GM18498 (cell line): ENCODE measurements around the gene FGF12.

Experiments
- ATAC-seq: cut with Tn5 transposase; IDR thresholded peaks from one replicate; pipeline ENCODE4 v1.9.1; 2021; ENCODE audit warnings: mild to moderate bottlenecking, moderate library complexity; ENCODE audit not compliant: unreplicated experiment

The FGF12 gene

GRCh38 chr3:192514081-192514753, 213.1 kb downstream of the FGF12 start:
- no peak for ATAC-seq

GRCh38 chr3:192505731-192506130, 221.6 kb downstream of the FGF12 start:
- no peak for ATAC-seq

- ATAC-seq: no peak
Observed at GRCh38 chr3:192501401-192501800, 225.9 kb downstream of the FGF12 start.

- ATAC-seq: no peak
Observed at GRCh38 chr3:192496905-192497587, 230.3 kb downstream of the FGF12 start.

GRCh38 chr3:192494174-192494573, 233.2 kb downstream of the FGF12 start:
- peak; percentile 77 for ATAC-seq

- ATAC-seq: no peak
Observed at GRCh38 chr3:192490720-192491119, 236.6 kb downstream of the FGF12 start.

GRCh38 chr3:192489579-192489978, 237.8 kb downstream of the FGF12 start:
- ATAC-seq: no peak

GRCh38 chr3:192487033-192487432, 240.3 kb downstream of the FGF12 start:
- ATAC-seq: no peak

GRCh38 chr3:192482809-192483208, 244.5 kb downstream of the FGF12 start:
- no peak for ATAC-seq

- no peak for ATAC-seq
Observed at GRCh38 chr3:192482391-192482790, 244.9 kb downstream of the FGF12 start.

- ATAC-seq: no peak
Observed at GRCh38 chr3:192481638-192482037, 245.7 kb downstream of the FGF12 start.

- peak; percentile 96 for ATAC-seq
Observed at GRCh38 chr3:192467230-192468140, 259.9 kb downstream of the FGF12 start.

GRCh38 chr3:192449036-192449435, 278.3 kb downstream of the FGF12 start:
- ATAC-seq: no peak

GRCh38 chr3:192445770-192446644, 281.3 kb downstream of the FGF12 start:
- ATAC-seq: no peak

GRCh38 chr3:192444791-192445106, 282.6 kb downstream of the FGF12 start:
- ATAC-seq: no peak

- peak; percentile 94 for ATAC-seq
Observed at GRCh38 chr3:192444096-192444790, 283.1 kb downstream of the FGF12 start.

- ATAC-seq: no peak
Observed at GRCh38 chr3:192435241-192435640, 292.1 kb downstream of the FGF12 start.

GRCh38 chr3:192434186-192434585, 293.2 kb downstream of the FGF12 start:
- no peak for ATAC-seq

- no peak for ATAC-seq
Observed at GRCh38 chr3:192433704-192434103, 293.6 kb downstream of the FGF12 start.

GRCh38 chr3:192422997-192423342, 304.4 kb downstream of the FGF12 start:
- no peak for ATAC-seq
